A673 (cell line): Measurements from ENCODE around the gene C17orf113. TPM values are rescaled to one million over a fixed set of nuclear protein-coding genes. Genes with fewer than 3 reads are reported as not detected.

Source experiments
- BruUV-seq: library from RNA; stranded (reverse); fragments of 400-500 nt; replicated peaks from 2 replicates; lab custom pipeline; 2021; lab: Mats Ljungman, UMichigan
- CTCF ChIA-PET: fragments of 300-600 bp; sonication (Branson Sonifier 250); formaldehyde crosslinking; loops from one replicate; lab custom pipeline; 2022; ENCODE audit warnings: antibody characterized with exemption; lab: Charles Lee
- POLR2A ChIA-PET: fragments of 300-600 bp; sonication (Branson Sonifier 250); formaldehyde crosslinking; loops from one replicate; lab custom pipeline; 2022; ENCODE audit warnings: antibody characterized with exemption; ENCODE audit not compliant: low non-redundant PET; lab: Charles Lee
- DNase-seq: peaks from one replicate; pipeline ENCODE4 v3.0.0-alpha.2; 2015; ENCODE audit warnings: low spot score
- H3K27ac ChIP-seq: fragments of 200-600 bp; sonication (generic); 2 replicates; pipeline ENCODE4 v1.5.1; 2016; ENCODE audit warnings: mixed run types, low read depth, mild to moderate bottlenecking, mixed read lengths, antibody characterized with exemption, low read length; ENCODE audit not compliant: poor library complexity, severe bottlenecking
- H3K27me3 ChIP-seq: fragments of 200-600 bp; sonication (generic); replicated peaks from 2 replicates; pipeline ENCODE4 v1.6.1; 2017; ENCODE audit warnings: mixed run types, low read depth, mild to moderate bottlenecking, mixed read lengths, antibody characterized with exemption, low read length; ENCODE audit not compliant: insufficient read depth, poor library complexity
- H3K36me3 ChIP-seq: fragments of 200-600 bp; sonication (generic); 2 replicates; pipeline ENCODE4 v1.6.1; 2016; ENCODE audit warnings: mixed run types, mild to moderate bottlenecking, mixed read lengths, antibody characterized with exemption, low read length; ENCODE audit not compliant: insufficient read depth, poor library complexity, severe bottlenecking
- H3K4me1 ChIP-seq: fragments of 200-600 bp; sonication (generic); 2 replicates; pipeline ENCODE4 v1.6.1; 2017; ENCODE audit warnings: mixed run types, mild to moderate bottlenecking, mixed read lengths, antibody characterized with exemption, low read length; ENCODE audit not compliant: insufficient read depth, poor library complexity, severe bottlenecking
- H3K4me3 ChIP-seq: fragments of 200-600 bp; sonication (generic); 2 replicates; pipeline ENCODE4 v1.5.1; 2016; ENCODE audit warnings: low read depth, mixed run types, mild to moderate bottlenecking, mixed read lengths, low read length; ENCODE audit not compliant: poor library complexity, severe bottlenecking
- H3K9me3 ChIP-seq: fragments of 200-600 bp; sonication (generic); 2 replicates; pipeline ENCODE4 v1.6.1; 2016; ENCODE audit warnings: mixed run types, low read depth, mild to moderate bottlenecking, mixed read lengths, antibody characterized with exemption, low read length; ENCODE audit not compliant: poor library complexity, severe bottlenecking
- CTCF ChIP-seq: fragments of 300-800, 200-600 bp; sonication (generic); conservative IDR thresholded peaks from 2 replicates; pipeline ENCODE4 v1.5.1; 2017; ENCODE audit warnings: low read depth, mild to moderate bottlenecking, antibody characterized with exemption, low read length, moderate library complexity, mixed read lengths
- EZH2 ChIP-seq: fragments of 200-600 bp; sonication (generic); IDR thresholded peaks from 2 replicates; pipeline ENCODE4 v1.6.1; 2017; ENCODE audit warnings: borderline replicate concordance, low read depth, mild to moderate bottlenecking, mixed read lengths, antibody characterized with exemption, low read length; ENCODE audit not compliant: poor library complexity, severe bottlenecking
- intact Hi-C: fragments of 100-400 bp; cut with micrococcal nuclease; formaldehyde crosslinking; loops from one replicate; pipeline ENCODE4 v1.10.0; 2022; ENCODE audit not compliant: unreplicated experiment
- total RNA-seq: library from RNA; stranded (reverse); gene quantifications from 2 replicates; pipeline ENCODE4 v1.2.3, GENCODE V29; 2021

Gene C17orf113
- total RNA-seq, 1 experiment from 2014 or later = 0.41 TPM

- H3K36me3 ChIP-seq = no peaks in the 10 kb centered on the region
- POLR2A ChIA-PET = no interaction called here
- no TSS peak for BruUV-seq
- TF ChIP-seq CTCF (no peak), EZH2 (no peak)
- H3K27me3 ChIP-seq = no peaks in the 10 kb centered on the region
- no peak overlapping the region for H3K4me3 ChIP-seq
- CTCF ChIA-PET = no interaction called here
- H3K27ac ChIP-seq = no peak overlapping the region
- no peak for DNase-seq
- intact Hi-C loops = no loop called here
- H3K4me1 ChIP-seq = no peaks in the 10 kb centered on the region
- no peaks in the 10 kb centered on the region for H3K9me3 ChIP-seq
Observed at GRCh38 chr17:42078396-42079043, 28.1 kb upstream of the C17orf113 start.

GRCh38 chr17:42077755-42078154, 27.4 kb upstream of the C17orf113 start:
- intact Hi-C loops = no loop called here
- CTCF ChIA-PET = no interaction called here
- H3K36me3 ChIP-seq = no peaks in the 10 kb centered on the region
- POLR2A ChIA-PET = no interaction called here
- no peak overlapping the region for H3K4me3 ChIP-seq
- TF ChIP-seq EZH2 = no peak
- TF ChIP-seq CTCF = no peak
- no TSS peak for BruUV-seq
- no peak for DNase-seq
- H3K9me3 ChIP-seq = no peaks in the 10 kb centered on the region
- no peaks in the 10 kb centered on the region for H3K27me3 ChIP-seq
- H3K4me1 ChIP-seq = no peaks in the 10 kb centered on the region
- H3K27ac ChIP-seq = no peak overlapping the region

- H3K27me3 ChIP-seq = no peaks in the 10 kb centered on the region
- no peaks in the 10 kb centered on the region for H3K4me1 ChIP-seq
- no peak overlapping the region for H3K27ac ChIP-seq
- POLR2A ChIA-PET = no interaction called here
- H3K4me3 ChIP-seq = no peak overlapping the region
- DNase-seq = no peak
- no TSS peak for BruUV-seq
- H3K9me3 ChIP-seq = no peaks in the 10 kb centered on the region
- CTCF ChIA-PET = no interaction called here
- no peak for TF ChIP-seq EZH2
- no peak for TF ChIP-seq CTCF
- intact Hi-C loops = no loop called here
- no peaks in the 10 kb centered on the region for H3K36me3 ChIP-seq
Observed at GRCh38 chr17:42076797-42077559, 26.6 kb upstream of the C17orf113 start.
